ENCODE results near the gene LYSMD2. TPM values are rescaled to one million over a fixed set of nuclear protein-coding genes. Genes with fewer than 3 reads are reported as not detected.
A peak's percentile ranks its signal among the peaks of the same experiment; 100 is the strongest.

The LYSMD2 gene
- polyA plus RNA-seq, 3 donors = 33.2 to 64.7 (median 50.5) TPM

- Histone ChIP-seq H4K20me1 (ENCODE audit: insufficient read depth, low read length) (no peaks in the 10 kb centered on the region), H3K79me2 (ENCODE audit: insufficient read depth, low read length) (peaks cover 30% of the 10 kb centered on the region), H2AFZ (ENCODE audit: insufficient read depth, low read depth, low read length, poor library complexity, severe bottlenecking) (no peak overlapping the region), H3K9ac (ENCODE audit: insufficient read depth, low read length, poor library complexity, severe bottlenecking) (no peak overlapping the region), H3K4me1 (ENCODE audit: control insufficient read depth in 1 of 2, insufficient read depth in 2 of 2, low read length in 2 of 2) (peaks cover 33 to 36% of the 10 kb centered on the region in 2 donors), H3K4me2 (replicated peaks; ENCODE audit: extremely low read depth, low read length, poor library complexity, severe bottlenecking) (no peak overlapping the region), H3K4me3 (replicated peaks in 1 of 3; ENCODE audit: low read depth in 2 of 3, low read length in 3 of 3) (no peak overlapping the region), H3K36me3 (replicated peaks in 1 of 2; ENCODE audit: control insufficient read depth in 1 of 2, insufficient read depth in 2 of 2, low read length in 2 of 2) (no peaks in the 10 kb centered on the region), H3K27me3 (ENCODE audit: control insufficient read depth in 2 of 2, insufficient read depth in 2 of 2, low read length in 2 of 2) (no peaks in the 10 kb centered on the region), H3K9me3 (replicated peaks in 1 of 2; ENCODE audit: control insufficient read depth in 1 of 2, insufficient read depth in 1 of 2, low read length in 2 of 2) (no peaks in the 10 kb centered on the region), H3K27ac (ENCODE audit: low read depth in 1 of 2, low read length in 2 of 2) (no peak overlapping the region)
- Mint-ChIP-seq H3K4me3 (no peak overlapping the region), H3K27me3 (ENCODE audit: low read depth in 3 of 3) (peaks cover 1 to 4% (median 2%) of the 10 kb centered on the region in 3 donors), H3K36me3 (peaks cover 7 to 10% of the 10 kb centered on the region in 2 donors), H3K27ac (no peak overlapping the region), H3K9me3 (no peaks in the 10 kb centered on the region), H3K4me1 (peaks cover 34% of the 10 kb centered on the region)
- TF ChIP-seq CTCF (IDR thresholded peaks at IDR 0.05) = no peak
- WGBS (ENCODE audit: insufficient coverage) = no CpG with 5 or more reads among the region's 2 CpGs
- intact Hi-C loops (cut with micrococcal nuclease) = loop anchor here in 1 of 2 donors (10.0 kb wide), 1 partner anchor 114 kb away; the partner anchor contains the start of gene DMXL2
- DNase-seq = no peak
Observed at GRCh38 chr15:51739061-51739712, 1.7 kb upstream of the LYSMD2 start.

GRCh38 chr15:51738553-51738952, 1.1 kb upstream of the LYSMD2 start:
- Mint-ChIP-seq H3K27ac (peak overlapping the region in 4 of 7 donors; percentile 68 to 90 (median 71)), H3K36me3 (peaks cover 11 to 17% of the 10 kb centered on the region in 2 donors), H3K4me3 (peak overlapping the region in 1 of 2 donors; percentile 89), H3K27me3 (ENCODE audit: low read depth in 3 of 3) (peaks cover 0 to 4% (median 2%) of the 10 kb centered on the region in 3 donors), H3K4me1 (peaks cover 41% of the 10 kb centered on the region), H3K9me3 (no peaks in the 10 kb centered on the region)
- peaks cover 37% of the 10 kb centered on the region for H3K79me2 ChIP-seq (ENCODE audit: insufficient read depth, low read length)
- no peak overlapping the region for H3K27ac ChIP-seq (ENCODE audit: low read depth in 1 of 2, low read length in 2 of 2)
- H3K4me3 ChIP-seq (replicated peaks in 1 of 3; ENCODE audit: low read depth in 2 of 3, low read length in 3 of 3) = no peak overlapping the region
- H3K4me1 ChIP-seq (ENCODE audit: control insufficient read depth in 1 of 2, insufficient read depth in 2 of 2, low read length in 2 of 2) = peaks cover 34 to 41% of the 10 kb centered on the region in 2 donors
- no peaks in the 10 kb centered on the region for H3K27me3 ChIP-seq (ENCODE audit: control insufficient read depth in 2 of 2, insufficient read depth in 2 of 2, low read length in 2 of 2)
- no peak for DNase-seq
- H3K9ac ChIP-seq (ENCODE audit: insufficient read depth, low read length, poor library complexity, severe bottlenecking) = no peak overlapping the region
- no peak for TF ChIP-seq CTCF (IDR thresholded peaks at IDR 0.05)
- H2AFZ ChIP-seq (ENCODE audit: insufficient read depth, low read depth, low read length, poor library complexity, severe bottlenecking) = no peak overlapping the region
- H3K9me3 ChIP-seq (replicated peaks in 1 of 2; ENCODE audit: control insufficient read depth in 1 of 2, insufficient read depth in 1 of 2, low read length in 2 of 2) = no peaks in the 10 kb centered on the region
- peak overlapping the region; percentile 91 for H3K4me2 ChIP-seq (replicated peaks; ENCODE audit: extremely low read depth, low read length, poor library complexity, severe bottlenecking)
- no peaks in the 10 kb centered on the region for H4K20me1 ChIP-seq (ENCODE audit: insufficient read depth, low read length)
- intact Hi-C loops (cut with micrococcal nuclease) = loop anchor here in 1 of 2 donors (10.0 kb wide), 1 partner anchor 114 kb away; the partner anchor contains the start of gene DMXL2
- WGBS (ENCODE audit: insufficient coverage) = no CpG with 5 or more reads among the region's 2 CpGs
- no peaks in the 10 kb centered on the region for H3K36me3 ChIP-seq (replicated peaks in 1 of 2; ENCODE audit: control insufficient read depth in 1 of 2, insufficient read depth in 2 of 2, low read length in 2 of 2)

All from CD14-positive monocyte (primary cell).